NCI-H460 (cell line): Measurements from ENCODE around the gene UBE2D2. TPM values are rescaled to one million over a fixed set of nuclear protein-coding genes. Genes with fewer than 3 reads are reported as not detected.

Experiments
- DNase-seq: peaks from one replicate; pipeline ENCODE4 v3.0.0-alpha.2; 2016; ENCODE audit warnings: low read depth; ENCODE audit errors: extremely low read depth
- small RNA-seq, 2 experiments: library from RNA; depleted of rRNA; stranded (forward); fragments of <200 nt; gene quantifications; one replicate each; pipeline ENCODE3, GENCODE V24; 2014
- total RNA-seq: library from RNA; depleted of rRNA; stranded (reverse); fragments of >200 nt; shearing (Covaris generic); gene quantifications from 2 replicates; pipeline ENCODE4 v1.2.3, GENCODE V29; 2014; rRNA removed

UBE2D2 gene
- total RNA-seq, 1 experiment from 2014 or later = 126 TPM

DNA sequence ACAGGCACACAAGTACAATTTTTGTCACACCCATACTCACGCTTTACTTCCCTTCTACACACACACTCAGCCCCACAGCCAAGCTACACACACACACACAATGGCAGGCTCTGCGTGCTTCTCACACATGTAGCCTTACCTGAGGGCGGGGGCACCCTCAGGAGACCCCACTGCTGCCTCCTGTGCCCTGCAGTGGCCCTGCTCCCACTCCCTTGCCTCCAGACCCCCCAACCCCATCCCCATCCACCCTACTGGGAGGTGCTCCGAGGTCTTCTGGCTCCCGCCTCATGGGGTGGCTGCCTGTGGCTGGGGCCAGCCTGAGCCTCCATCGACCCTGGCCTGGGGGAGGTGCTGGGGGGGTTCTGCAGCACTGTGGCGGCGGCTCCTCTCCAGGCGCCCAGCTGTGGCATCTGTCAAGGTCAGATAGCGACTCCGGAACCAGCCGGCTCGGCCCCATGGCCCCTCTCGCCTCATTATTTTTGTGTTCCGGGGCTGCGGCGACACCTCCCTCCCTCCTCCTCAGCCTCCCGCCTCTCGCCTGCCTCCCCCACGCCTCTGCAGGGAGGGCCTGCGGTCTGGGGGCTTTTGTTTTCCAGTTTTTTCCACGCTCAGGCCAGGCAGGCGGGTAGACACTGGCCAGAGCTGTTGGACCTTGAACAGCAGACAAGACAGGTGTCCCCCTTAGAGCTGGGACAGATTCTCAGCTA is 108.7 kb downstream of the UBE2D2 start:
- DNase-seq = no peak

DNA sequence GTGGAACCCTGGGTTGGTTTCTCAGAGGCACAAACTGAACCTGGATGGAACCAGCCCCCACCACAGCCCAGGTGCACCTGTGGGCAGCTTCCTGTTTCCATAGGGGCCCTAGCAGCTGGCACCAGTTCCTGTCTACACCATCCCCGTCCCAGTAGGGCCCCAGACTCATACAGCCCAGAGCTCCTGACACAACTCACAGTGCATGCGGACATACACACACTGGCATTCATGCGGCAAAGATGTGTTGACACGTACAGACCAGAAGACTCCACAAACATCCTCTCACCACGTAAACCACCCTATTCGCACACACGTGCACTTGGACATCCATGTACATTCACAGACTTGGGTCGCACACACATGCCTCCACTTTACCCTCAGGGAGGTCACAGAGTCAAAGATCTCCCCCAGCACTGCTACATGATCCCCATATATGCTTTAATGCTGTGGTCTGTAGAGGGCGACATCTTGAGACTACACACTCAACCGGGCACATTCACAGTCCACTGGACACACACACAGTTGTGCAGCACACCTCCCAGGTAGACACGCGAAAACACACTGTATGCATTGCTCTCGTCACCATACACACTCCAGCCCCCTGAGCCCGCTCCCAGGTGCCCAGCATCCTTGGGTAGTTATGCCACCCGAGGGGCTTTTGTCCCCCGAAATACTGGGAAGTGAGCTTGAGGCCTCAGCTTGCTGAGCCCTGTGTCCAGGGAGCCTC is 109.4 kb downstream of the UBE2D2 start:
- no peak for DNase-seq

DNA sequence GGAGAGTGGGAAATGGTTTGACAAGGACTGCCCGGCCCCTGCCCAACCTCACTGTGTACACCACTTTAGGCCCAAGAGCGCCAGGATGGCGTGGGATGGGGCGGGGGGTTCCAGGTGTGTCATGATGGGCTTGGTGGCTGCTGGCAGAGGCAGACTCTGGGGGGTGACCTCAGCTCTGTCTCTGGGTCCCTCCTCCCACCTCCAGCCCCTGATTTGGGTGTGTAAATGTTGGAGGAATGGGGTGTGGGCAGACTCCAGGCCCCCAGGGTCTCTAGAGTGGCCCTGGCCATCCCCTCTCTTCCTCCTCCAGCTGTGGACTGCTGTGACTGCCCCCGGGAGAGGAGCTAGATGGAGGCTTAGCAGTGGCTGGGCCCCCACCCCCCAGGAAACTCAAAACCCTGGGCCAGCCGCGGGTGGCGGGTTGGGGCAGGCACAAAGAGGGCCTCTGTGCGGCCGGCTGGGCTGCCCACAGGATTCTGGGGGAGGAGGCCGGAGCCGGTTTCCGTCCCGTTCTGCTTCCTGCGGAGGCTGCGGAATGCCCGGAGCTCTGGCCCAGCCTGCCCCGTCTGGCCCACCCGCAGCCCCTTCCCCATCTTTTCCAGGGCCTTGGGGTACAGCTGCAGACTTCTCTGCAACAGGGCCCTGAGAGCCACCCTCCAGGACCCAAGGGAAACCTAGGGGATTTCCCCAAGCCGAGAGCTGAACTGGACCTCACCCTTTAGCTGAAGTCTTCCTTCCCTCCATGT is 110.1 kb downstream of the UBE2D2 start:
- DNase-seq = no peak

DNA sequence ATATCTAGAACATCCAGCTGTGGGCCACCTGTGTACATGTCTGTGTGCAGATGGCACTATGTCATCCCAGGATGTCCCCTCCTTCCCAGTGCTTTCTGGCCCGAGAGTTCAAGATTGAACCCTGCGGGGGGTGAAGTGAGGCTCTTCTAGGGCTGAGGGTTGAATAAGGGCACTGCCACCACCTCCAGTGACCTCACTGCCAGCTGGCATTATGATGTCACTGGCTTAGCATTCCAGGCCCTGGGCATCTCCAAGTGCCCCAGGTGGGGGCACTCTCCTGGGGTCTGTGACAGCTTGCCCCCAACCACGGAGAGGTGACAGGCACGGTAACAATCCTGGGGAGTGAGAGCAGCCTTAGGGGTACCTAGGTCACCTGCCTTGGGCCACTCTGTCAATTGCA is 114.1 kb downstream of the UBE2D2 start:
- no peak for DNase-seq

DNA sequence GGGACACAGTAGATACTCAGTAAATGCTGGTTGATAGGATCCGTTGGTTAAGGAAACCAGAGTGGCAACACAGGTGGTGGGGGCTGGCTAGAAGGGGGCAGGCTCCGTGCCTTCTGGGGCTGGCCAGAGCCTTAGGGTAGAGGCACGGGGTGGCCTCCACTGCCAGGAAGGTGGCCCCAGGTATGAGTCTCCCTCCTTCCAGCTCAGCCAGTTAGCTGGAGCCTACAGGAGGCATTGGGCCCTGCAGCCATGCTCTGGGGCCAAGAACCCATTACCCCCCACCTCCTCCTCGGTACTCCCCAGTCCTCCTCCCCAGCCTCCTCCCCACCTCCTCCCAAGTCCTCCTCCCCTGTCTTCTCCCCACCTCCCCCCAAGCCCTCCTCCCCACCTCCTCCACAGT is 114.7 kb downstream of the UBE2D2 start:
- DNase-seq = no peak

DNA sequence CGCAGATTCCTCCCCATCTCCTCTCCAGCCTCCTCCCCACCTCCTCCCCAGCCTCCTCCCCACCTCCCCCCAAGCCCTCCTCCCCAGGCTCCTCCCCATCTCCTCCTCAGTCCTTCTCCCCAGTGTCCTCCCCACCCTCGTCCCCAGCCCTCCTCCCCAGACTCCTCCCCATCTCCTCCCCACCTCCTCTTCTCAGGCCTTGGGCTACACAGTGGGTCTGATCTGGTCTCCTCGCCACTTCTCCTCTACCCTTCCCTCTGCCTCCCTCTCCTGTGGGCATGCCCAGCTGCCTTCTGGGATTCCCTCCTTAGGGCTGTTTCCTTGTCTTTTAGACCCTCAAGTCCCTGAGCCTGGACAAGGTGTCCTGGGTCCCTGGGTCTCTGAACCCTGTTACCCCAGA is 115.3 kb downstream of the UBE2D2 start:
- no peak for DNase-seq

DNA sequence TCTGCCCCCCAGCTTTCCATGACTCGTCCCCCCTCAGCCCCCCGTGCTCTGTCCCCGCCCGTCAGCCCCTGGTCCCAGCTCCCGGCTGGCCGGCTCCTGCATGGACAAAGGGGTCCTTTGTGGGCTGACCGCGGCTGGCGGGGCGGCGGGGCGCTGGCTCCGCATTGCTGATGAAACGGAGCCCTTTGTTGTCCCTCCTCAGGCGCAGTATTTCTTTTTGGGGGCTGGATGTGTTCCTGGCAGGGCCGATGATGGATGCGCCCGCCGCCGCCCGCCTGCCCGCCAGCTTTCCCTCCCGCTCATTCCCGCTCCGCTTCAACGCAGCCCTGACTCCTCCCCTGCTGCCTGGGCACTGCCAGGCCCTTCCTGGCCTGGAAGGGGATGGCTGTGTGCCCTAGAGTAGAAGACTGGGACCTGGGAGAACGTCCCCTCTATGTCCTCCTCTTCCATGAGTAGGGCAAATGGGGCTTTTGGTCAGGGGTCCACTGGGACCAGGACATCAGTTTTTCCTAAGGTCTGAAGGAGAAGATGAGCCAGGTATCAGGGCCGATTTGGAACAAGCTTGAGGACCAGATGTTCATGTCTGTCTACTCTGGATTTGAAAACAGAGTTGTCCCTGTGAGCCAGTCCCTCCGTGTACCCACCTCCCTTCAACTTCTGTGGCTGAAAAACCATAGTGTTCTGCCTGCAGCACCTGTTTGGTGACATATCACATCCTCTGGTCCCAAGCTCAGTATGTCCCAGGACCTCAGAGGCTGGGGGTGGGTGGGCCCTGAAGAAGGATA is 116.0 kb downstream of the UBE2D2 start:
- no peak for DNase-seq

Small RNA genes lying within 50 kb of the gene (small RNA-seq; reads per million reads assigned to genes)
- gene RF00019 = 0 reads per million in 2 experiments

Other genes with a start within 250 kb of the UBE2D2 start
- 105 and 120 TPM in 2 replicates for gene PAIP2, start 219.5 kb upstream of the UBE2D2 start, total RNA-seq
- gene SLC23A1, start 178.0 kb upstream of the UBE2D2 start, total RNA-seq = not detected in 2 replicates
- gene MZB1, start 171.4 kb upstream of the UBE2D2 start, total RNA-seq = 0.10 and 0.52 TPM in 2 replicates
- 1.5 and 1.8 TPM in 2 replicates for gene PROB1, start 166.2 kb upstream of the UBE2D2 start, total RNA-seq
- 8.6 and 12.7 TPM in 2 replicates for gene SPATA24, start 157.2 kb upstream of the UBE2D2 start, total RNA-seq
- gene DNAJC18, start 121.8 kb upstream of the UBE2D2 start, total RNA-seq = 2.2 and 8.8 TPM in 2 replicates
- gene ECSCR, start 98.6 kb upstream of the UBE2D2 start, total RNA-seq = not detected in 2 replicates
- not detected in 2 replicates for gene SMIM33, start 90.3 kb upstream of the UBE2D2 start, total RNA-seq
- gene STING1, start 78.6 kb upstream of the UBE2D2 start, total RNA-seq = 1.6 and 3.0 TPM in 2 replicates
- gene CXXC5, start 87.0 kb downstream of the UBE2D2 start, total RNA-seq = 11.4 and 13.2 TPM in 2 replicates
- 0.12 TPM in 1 of 2 replicates, not detected in the other for gene PSD2, start 234.5 kb downstream of the UBE2D2 start, total RNA-seq